ENCODE data around the gene NNAT. TPM values are rescaled to one million over a fixed set of nuclear protein-coding genes. Genes with fewer than 3 reads are reported as not detected.

NNAT gene
- total and polyA plus RNA-seq, 8 donors = 2.8 to 65.2 (median 9.0) TPM

- H3K27me3 ChIP-seq = no peaks in the 10 kb centered on the region
These were observed 15.5 kb upstream of the NNAT start for GRCh38 chr20:37505263-37506151.

GRCh38 chr20:37506152-37506725 is 14.8 kb upstream of the NNAT start:
- WGBS, 5 donors = 79 to 88% (median 83%) methylated on average over 4 of the region's 4 CpGs
- Histone ChIP-seq H3K9me3 (no peaks in the 10 kb centered on the region), H3K4me3 (no peak overlapping the region), H3K27me3 (no peaks in the 10 kb centered on the region), H3K4me1 (peaks cover 0 to 14% (median 4%) of the 10 kb centered on the region in 4 donors), H3K36me3 (peaks cover 0 to 28% (median 22%) of the 10 kb centered on the region in 4 donors), H3K27ac (no peak overlapping the region)
- intact Hi-C loops (cut with DNase I; ENCODE audit: low total_unique reads) = no loop called here
- TF ChIP-seq POLR2AphosphoS5 (IDR thresholded peaks at IDR 0.05) (no peak), CTCF (IDR thresholded peaks at IDR 0.05) (no peak), POLR2A (IDR thresholded peaks at IDR 0.05) (no peak), EP300 (IDR thresholded peaks at IDR 0.05) (no peak)
- DNase-seq = no peak

More at GRCh38 chr20:37505263-37506151, 15.5 kb upstream of the NNAT start:
- DNase-seq = no peak
- H3K36me3 ChIP-seq = peaks cover 0 to 21% (median 16%) of the 10 kb centered on the region in 4 donors
- no peak for TF ChIP-seq POLR2A (IDR thresholded peaks at IDR 0.05)
- TF ChIP-seq EP300 (IDR thresholded peaks at IDR 0.05) = no peak
- TF ChIP-seq POLR2AphosphoS5 (IDR thresholded peaks at IDR 0.05) = no peak
- no peak for TF ChIP-seq CTCF (IDR thresholded peaks at IDR 0.05)
- no peak overlapping the region for H3K27ac ChIP-seq
- intact Hi-C loops (cut with DNase I; ENCODE audit: low total_unique reads) = no loop called here
- H3K9me3 ChIP-seq = no peaks in the 10 kb centered on the region
- H3K4me1 ChIP-seq = peaks cover 0 to 14% (median 4%) of the 10 kb centered on the region in 4 donors
- 53 to 68% (median 60%) methylated on average over 7 of the region's 7 CpGs for WGBS, 5 donors
- H3K4me3 ChIP-seq = no peak overlapping the region

GRCh38 chr20:37510226-37510625 is 10.8 kb upstream of the NNAT start:
- intact Hi-C loops (cut with DNase I; ENCODE audit: low total_unique reads) = no loop called here
- no peaks in the 10 kb centered on the region for H3K9me3 ChIP-seq
- TF ChIP-seq POLR2A (IDR thresholded peaks at IDR 0.05) = no peak
- no peak for TF ChIP-seq CTCF (IDR thresholded peaks at IDR 0.05)
- no peak for TF ChIP-seq POLR2AphosphoS5 (IDR thresholded peaks at IDR 0.05)
- TF ChIP-seq EP300 (IDR thresholded peaks at IDR 0.05) = no peak
- no peak overlapping the region for H3K27ac ChIP-seq
- WGBS, 5 donors = 87 to 94% (median 90%) methylated on average over 5 of the region's 5 CpGs
- peaks cover 0 to 10% (median 4%) of the 10 kb centered on the region in 4 donors for H3K4me1 ChIP-seq
- no peaks in the 10 kb centered on the region for H3K27me3 ChIP-seq
- DNase-seq = no peak
- no peak overlapping the region for H3K4me3 ChIP-seq
- H3K36me3 ChIP-seq = peaks cover 4 to 55% (median 50%) of the 10 kb centered on the region in 4 donors

GRCh38 chr20:37511610-37512275 is 9.3 kb upstream of the NNAT start:
- H3K4me3 ChIP-seq = no peak overlapping the region
- TF ChIP-seq EP300 (IDR thresholded peaks at IDR 0.05) = no peak
- no peak for TF ChIP-seq POLR2AphosphoS5 (IDR thresholded peaks at IDR 0.05)
- no peak for TF ChIP-seq POLR2A (IDR thresholded peaks at IDR 0.05)
- no peak for TF ChIP-seq CTCF (IDR thresholded peaks at IDR 0.05)
- H3K27ac ChIP-seq = no peak overlapping the region
- 90 to 98% (median 93%) methylated on average over 6 of the region's 6 CpGs for WGBS, 5 donors
- intact Hi-C loops (cut with DNase I; ENCODE audit: low total_unique reads) = no loop called here
- no peaks in the 10 kb centered on the region for H3K9me3 ChIP-seq
- no peaks in the 10 kb centered on the region for H3K27me3 ChIP-seq
- peaks cover 0 to 9% (median 3%) of the 10 kb centered on the region in 4 donors for H3K4me1 ChIP-seq
- peaks cover 4 to 65% (median 58%) of the 10 kb centered on the region in 4 donors for H3K36me3 ChIP-seq
- no peak for DNase-seq

Measured in stomach (tissue), 9 donors.